HepG2 (cell line): Measurements from ENCODE around the gene MRPS34. TPM values are rescaled to one million over a fixed set of nuclear protein-coding genes. Genes with fewer than 3 reads are reported as not detected.

Source experiments
- ATAC-seq: fragments of 200-7000 bp; cut with Tn5 transposase; 3 replicates; pipeline ENCODE4 v1.9.1; 2020; ENCODE audit warnings: mild to moderate bottlenecking, moderate library complexity
- BruUV-seq: library from RNA; stranded (reverse); fragments of 400-500 nt; replicated peaks from 2 replicates; lab custom pipeline; 2021; lab: Mats Ljungman, UMichigan
- CTCF ChIA-PET: fragments of 300-600 bp; formaldehyde crosslinking; extraction: SDS; loops from one replicate; lab custom pipeline; 2021; ENCODE audit warnings: low total read pairs, inconsistent platforms, low intra/inter-chr PET ratio; lab: Yijun Ruan, JAX
- POLR2A ChIA-PET: fragments of 350-600 bp; sonication (Branson Sonifier 250); formaldehyde crosslinking; loops from one replicate; lab custom pipeline; 2020; ENCODE audit warnings: antibody characterized with exemption, inconsistent platforms; lab: Yijun Ruan, JAX
- DNase-seq: peaks from one replicate; pipeline ENCODE4 v3.0.0-alpha.2; 2015; ENCODE audit warnings: low spot score
- FAIRE-seq: peaks from 3 replicates; lab custom pipeline; 2011; peaks lifted over from hg19 to GRCh38; lab: Jason Lieb, UNC
- H2AFZ ChIP-seq: one replicate; pipeline ENCODE4 v1.6.1; 2011; ENCODE audit warnings: low read length, inconsistent platforms
- H3K27ac ChIP-seq: fragments of 300-600 bp; 3 replicates; pipeline ENCODE4 v1.8.0; 2011; ENCODE audit warnings: mixed run types, mild to moderate bottlenecking, mixed read lengths, low read length, inconsistent platforms; ENCODE audit not compliant: insufficient read depth; ENCODE audit errors: extremely low read length
- H3K27me3 ChIP-seq, 2 experiments: fragments of 200-600 bp in 1 of 2; 2 replicates in 1 of 2; 3 replicates in 1 of 2; pipeline versions ENCODE4 v1.6.0 to v1.8.0; 2011; ENCODE audit warnings: low read length in 2 of 2, mild to moderate bottlenecking in 2 of 2, moderate library complexity in 2 of 2, inconsistent platforms in 1 of 2; ENCODE audit not compliant: insufficient read depth in 2 of 2, control insufficient read depth in 1 of 2
- H3K36me3 ChIP-seq, 2 experiments: fragments of 200-600 bp in 1 of 2; replicated peaks in 1 of 2; 2 replicates in 1 of 2; 3 replicates in 1 of 2; pipeline versions ENCODE4 v1.5.1 to v1.8.0; 2011; ENCODE audit warnings: low read length in 2 of 2, inconsistent platforms in 1 of 2; ENCODE audit not compliant: insufficient read depth in 2 of 2, control insufficient read depth in 1 of 2
- H3K4me1 ChIP-seq: 2 replicates; pipeline ENCODE4 v1.5.1; 2012; ENCODE audit warnings: low read length, inconsistent platforms; ENCODE audit not compliant: insufficient read depth
- H3K4me2 ChIP-seq: 2 replicates; pipeline ENCODE4 v1.6.0; 2011; ENCODE audit warnings: low read depth, low read length, inconsistent platforms
- H3K4me3 ChIP-seq, 3 experiments: fragments of 200-600 bp in 1 of 3; sonication (generic), shearing (Covaris generic) in 1 of 3; replicated peaks in 1 of 3; 2 replicates each; pipeline ENCODE4 v1.5.1; 2011 to 2016; ENCODE audit warnings: low read length in 3 of 3, inconsistent platforms in 2 of 3, low read depth in 2 of 3, mild to moderate bottlenecking in 2 of 3, control low read depth in 1 of 3, mixed read lengths in 1 of 3; ENCODE audit not compliant: insufficient read depth in 1 of 3
- H3K79me2 ChIP-seq: one replicate; pipeline ENCODE4 v1.6.1; 2011; ENCODE audit warnings: low read length, inconsistent platforms; ENCODE audit not compliant: insufficient read depth
- H3K9ac ChIP-seq: 2 replicates; pipeline ENCODE4 v1.6.0; 2011; ENCODE audit warnings: mild to moderate bottlenecking, low read depth, low read length, inconsistent platforms; ENCODE audit not compliant: insufficient read depth
- H3K9me3 ChIP-seq: 2 replicates; pipeline ENCODE4 v1.5.1; 2012; ENCODE audit warnings: mild to moderate bottlenecking, low read length
- H4K20me1 ChIP-seq: 2 replicates; pipeline ENCODE4 v1.6.0; 2011; ENCODE audit warnings: inconsistent platforms, mild to moderate bottlenecking, low read length, moderate library complexity; ENCODE audit not compliant: insufficient read depth
- ATF7 ChIP-seq, 2 experiments: fragments of 450-650 bp in 1 of 2; sonication (generic) in 1 of 2; formaldehyde crosslinking in 1 of 2; IDR thresholded peaks; 2 replicates each; pipeline versions ENCODE4 v1.4.0 to v1.6.1; 2016 to 2020; ENCODE audit warnings: antibody characterized with exemption in 1 of 2, mild to moderate bottlenecking in 1 of 2, missing genetic modification reagents in 1 of 2
- CBX2 ChIP-seq, 2 experiments: fragments of 200-600 bp in 1 of 2; sonication (generic); formaldehyde crosslinking in 1 of 2; IDR thresholded peaks; 2 replicates each; pipeline versions ENCODE4 v1.7.0 to v1.8.1; 2018 to 2022; ENCODE audit warnings: low read depth in 2 of 2, low read length in 1 of 2, mild to moderate bottlenecking in 1 of 2, missing genetic modification reagents in 1 of 2
- ELF4 ChIP-seq: sonication (generic); formaldehyde crosslinking; IDR thresholded peaks from 2 replicates; pipeline ENCODE4 v1.5.0; 2020; ENCODE audit warnings: missing genetic modification reagents, mild to moderate bottlenecking, moderate library complexity, borderline replicate concordance
- FOXK2 ChIP-seq: fragments of 450-650 bp; IDR thresholded peaks from 2 replicates; pipeline ENCODE4 v1.6.1; 2016
- JUN ChIP-seq: sonication (generic); formaldehyde crosslinking; IDR thresholded peaks from 2 replicates; pipeline ENCODE4 v1.4.0; 2020; ENCODE audit warnings: mild to moderate bottlenecking, missing genetic modification reagents
- NFIB ChIP-seq: sonication (generic); formaldehyde crosslinking; IDR thresholded peaks from 2 replicates; pipeline ENCODE4 v1.9.0; 2021; ENCODE audit warnings: missing genetic modification reagents, mild to moderate bottlenecking, borderline replicate concordance
- PAWR ChIP-seq: sonication (generic); formaldehyde crosslinking; IDR thresholded peaks from 2 replicates; pipeline ENCODE4 v1.4.0; 2020; ENCODE audit warnings: missing genetic modification reagents, mild to moderate bottlenecking, borderline replicate concordance
- SKI ChIP-seq: fragments of 450-650 bp; IDR thresholded peaks from one replicate; pipeline ENCODE4 v1.6.1; 2018; ENCODE audit warnings: mild to moderate bottlenecking; ENCODE audit not compliant: partially characterized antibody
- SOX5 ChIP-seq: IDR thresholded peaks from 2 replicates; pipeline ENCODE4 v1.6.1; 2016; ENCODE audit warnings: borderline replicate concordance
- ZBTB1 ChIP-seq: sonication (generic); formaldehyde crosslinking; IDR thresholded peaks from 2 replicates; pipeline ENCODE4 v1.4.0; 2020; ENCODE audit warnings: missing genetic modification reagents, borderline replicate concordance
- ZEB1 ChIP-seq: IDR thresholded peaks from 2 replicates; pipeline ENCODE4 v1.6.1; 2012; ENCODE audit warnings: mild to moderate bottlenecking, low read depth, inconsistent platforms; ENCODE audit not compliant: insufficient replicate concordance
- ZNF33A ChIP-seq: sonication (generic); formaldehyde crosslinking; IDR thresholded peaks from 2 replicates; pipeline ENCODE4 v1.5.1; 2020; ENCODE audit warnings: missing genetic modification reagents, mild to moderate bottlenecking, moderate library complexity, borderline replicate concordance
- ZNF776 ChIP-seq: sonication (generic); formaldehyde crosslinking; IDR thresholded peaks from 2 replicates; pipeline ENCODE4 v1.4.0; 2020; ENCODE audit warnings: mild to moderate bottlenecking, missing genetic modification reagents
- WGBS: methylation state at CpG from one replicate; pipeline ENCODE4 v1.1.6; 2017; ENCODE audit warnings: low lambda C conversion rate; 5-methylcytosine and 5-hydroxymethylcytosine counted together
- in situ Hi-C: cut with HindIII; loops from 2 replicates; pipeline ENCODE4 v1.10.0; 2017; ENCODE audit warnings: low pct_unique_long_range_greater_than_20kb; ENCODE audit not compliant: extremely low pct_ligation_motif_present
- intact Hi-C: fragments of 100-400 bp; cut with micrococcal nuclease; formaldehyde crosslinking; loops from one replicate; pipeline ENCODE4 v1.10.0; 2022; ENCODE audit not compliant: unreplicated experiment
- polyA plus RNA-seq, 8 experiments: library from polyadenylated mRNA; depleted of rRNA in 3 of 8; stranded (reverse) in 7 of 8; unstranded in 1 of 8; fragments of >200 nt; fragmentation: Illumina TruSeq in 4 of 8; extraction: Trizol in 4 of 8; gene quantifications; 2 replicates each; pipeline versions ENCODE4 v1.2.1 to v1.2.3, GENCODE V29; 2011 to 2016; ENCODE audit warnings: low read depth in 4 of 8, missing spikeins in 1 of 8, mixed read lengths in 1 of 8; ENCODE audit not compliant: insufficient read depth in 1 of 8
- total RNA-seq, 5 experiments: library from RNA; depleted of rRNA; stranded (reverse); fragments of >200 nt; fragmentation: Illumina TruSeq; extraction: Trizol; gene quantifications; 2 replicates each; pipeline ENCODE4 v1.2.3, GENCODE V29; 2016; ENCODE audit warnings: low read depth in 1 of 5
- TF ChIP-seq, protein P1 (sequence below): sonication (generic); formaldehyde crosslinking; IDR thresholded peaks from 2 replicates; pipeline ENCODE4 v1.4.0; 2020; ENCODE audit warnings: missing genetic modification reagents, mild to moderate bottlenecking, borderline replicate concordance
- TF ChIP-seq, protein P2 (sequence below): sonication (generic); formaldehyde crosslinking; IDR thresholded peaks from 2 replicates; pipeline ENCODE4 v1.4.0; 2020; ENCODE audit warnings: mild to moderate bottlenecking, missing genetic modification reagents
- TF ChIP-seq, protein P3 (sequence below): sonication (generic); formaldehyde crosslinking; IDR thresholded peaks from 2 replicates; pipeline ENCODE4 v1.4.0; 2020; ENCODE audit warnings: missing genetic modification reagents

The MRPS34 gene
- total and polyA plus RNA-seq, 2 of the 13 experiments (the other 11 are each of a cell fraction or from before 2014, with no cell fraction given), result 63.5 to 131 TPM

DNA sequence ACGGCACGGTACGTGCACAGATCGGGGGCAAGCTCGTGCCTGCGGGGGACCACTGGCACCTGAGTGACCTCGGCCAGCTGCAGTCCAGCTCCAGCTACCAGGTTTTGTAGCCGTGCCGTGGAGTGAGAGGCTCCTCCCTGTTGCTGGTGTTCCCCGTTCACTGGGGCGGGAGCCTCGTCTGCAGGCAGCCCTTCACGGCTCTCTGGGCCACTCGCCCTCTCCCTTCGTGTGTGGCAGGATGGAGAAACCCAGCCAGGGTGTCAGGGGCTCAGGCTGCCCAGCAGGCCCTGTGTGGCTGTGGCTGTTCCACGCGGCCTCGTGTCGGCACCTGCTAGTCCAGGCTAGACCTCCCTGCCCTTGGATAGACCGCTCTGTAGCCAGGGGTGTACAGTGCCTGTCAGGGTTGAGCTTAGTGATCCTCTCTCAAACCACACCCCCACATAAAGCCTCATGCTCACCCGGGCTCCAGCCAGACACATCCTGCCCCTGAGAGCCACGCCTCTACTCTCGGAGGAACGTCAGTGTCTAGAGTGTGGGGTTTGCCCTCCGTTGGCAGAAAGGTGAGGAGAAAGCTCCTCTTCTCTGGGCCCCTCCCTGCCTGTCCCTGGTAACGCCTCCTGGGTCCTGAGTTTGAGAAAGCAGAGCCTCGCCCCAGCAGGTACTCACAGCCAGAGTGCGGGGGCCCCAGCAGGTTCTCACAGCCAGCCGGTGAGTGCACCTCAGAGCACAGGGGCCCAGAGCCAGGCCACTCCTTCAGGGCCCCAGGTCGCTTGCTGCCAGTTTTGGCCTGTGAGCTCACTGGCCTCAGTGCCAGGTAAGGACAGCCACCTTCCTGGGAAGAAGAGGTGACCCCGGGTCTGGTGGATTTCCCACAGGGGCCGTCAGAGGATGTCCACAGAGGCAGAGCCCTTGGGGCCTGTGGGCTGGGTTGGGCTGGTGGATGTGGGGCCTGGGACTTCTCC lies 29.3 kb downstream of the MRPS34 start:
- no peak overlapping the region for H3K27ac ChIP-seq
- POLR2A ChIA-PET, result no interaction called here
- H3K27me3 ChIP-seq, result no peaks in the 10 kb centered on the region
- DNase-seq (no peak), FAIRE-seq (no peak), ATAC-seq (no peak)
- no TSS peak for BruUV-seq
- peaks cover 8 to 37% of the 10 kb centered on the region in 2 experiments; a peak in 4 of 5 replicates for H3K36me3 ChIP-seq
- no peak overlapping the region for H3K4me2 ChIP-seq
- H3K9ac ChIP-seq, result no peak overlapping the region
- H3K4me1 ChIP-seq, result no peaks in the 10 kb centered on the region
- H2AFZ ChIP-seq, result no peak overlapping the region
- no peaks in the 10 kb centered on the region; the same call in 1 of the 2 replicates for H4K20me1 ChIP-seq
- peaks cover 2% of the 10 kb centered on the region for H3K9me3 ChIP-seq
- WGBS, result 93% methylated on average over 8 of the region's 32 CpGs
- H3K4me3 ChIP-seq, result no peak overlapping the region
- in situ Hi-C loops (no loop called here), intact Hi-C loops (no loop called here)
- CTCF ChIA-PET, result no interaction called here
- H3K79me2 ChIP-seq, result no peaks in the 10 kb centered on the region
- TF ChIP-seq JUN (no peak), ZNF776 (no peak), PAWR (CRISPR knock-in tag) (no peak), ZNF33A (CRISPR knock-in tag) (no peak), SKI (no peak), ZBTB1 (CRISPR knock-in tag) (no peak), ATF7 (IDR thresholded peaks at IDR 0.05) (no peak), ATF7 (CRISPR knock-in tag; IDR thresholded peaks at IDR 0.05) (no peak), ZEB1 (no peak), SOX5 (no peak), ELF4 (no peak), CBX2 (IDR thresholded peaks at IDR 0.05; ENCODE audit: low read depth, low read length) (no peak), CBX2 (CRISPR knock-in tag; IDR thresholded peaks at IDR 0.05; ENCODE audit: low read depth) (no peak), FOXK2 (no peak), NFIB (CRISPR knock-in tag) (no peak)
- TF ChIP-seq, protein P1, sequence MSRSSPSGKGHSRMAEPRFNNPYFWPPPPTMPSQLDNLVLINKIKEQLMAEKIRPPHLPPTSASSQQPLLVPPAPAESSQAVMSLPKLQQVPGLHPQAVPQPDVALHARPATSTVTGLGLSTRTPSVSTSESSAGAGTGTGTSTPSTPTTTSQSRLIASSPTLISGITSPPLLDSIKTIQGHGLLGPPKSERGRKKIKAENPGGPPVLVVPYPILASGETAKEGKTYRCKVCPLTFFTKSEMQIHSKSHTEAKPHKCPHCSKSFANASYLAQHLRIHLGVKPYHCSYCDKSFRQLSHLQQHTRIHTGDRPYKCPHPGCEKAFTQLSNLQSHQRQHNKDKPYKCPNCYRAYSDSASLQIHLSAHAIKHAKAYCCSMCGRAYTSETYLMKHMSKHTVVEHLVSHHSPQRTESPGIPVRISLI (CRISPR knock-in tag), result no peak
- TF ChIP-seq, protein P2, sequence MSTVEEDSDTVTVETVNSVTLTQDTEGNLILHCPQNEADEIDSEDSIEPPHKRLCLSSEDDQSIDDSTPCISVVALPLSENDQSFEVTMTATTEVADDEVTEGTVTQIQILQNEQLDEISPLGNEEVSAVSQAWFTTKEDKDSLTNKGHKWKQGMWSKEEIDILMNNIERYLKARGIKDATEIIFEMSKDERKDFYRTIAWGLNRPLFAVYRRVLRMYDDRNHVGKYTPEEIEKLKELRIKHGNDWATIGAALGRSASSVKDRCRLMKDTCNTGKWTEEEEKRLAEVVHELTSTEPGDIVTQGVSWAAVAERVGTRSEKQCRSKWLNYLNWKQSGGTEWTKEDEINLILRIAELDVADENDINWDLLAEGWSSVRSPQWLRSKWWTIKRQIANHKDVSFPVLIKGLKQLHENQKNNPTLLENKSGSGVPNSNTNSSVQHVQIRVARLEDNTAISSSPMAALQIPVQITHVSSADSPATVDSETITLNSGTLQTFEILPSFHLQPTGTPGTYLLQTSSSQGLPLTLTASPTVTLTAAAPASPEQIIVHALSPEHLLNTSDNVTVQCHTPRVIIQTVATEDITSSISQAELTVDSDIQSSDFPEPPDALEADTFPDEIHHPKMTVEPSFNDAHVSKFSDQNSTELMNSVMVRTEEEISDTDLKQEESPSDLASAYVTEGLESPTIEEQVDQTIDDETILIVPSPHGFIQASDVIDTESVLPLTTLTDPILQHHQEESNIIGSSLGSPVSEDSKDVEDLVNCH (CRISPR knock-in tag), result no peak
- TF ChIP-seq, protein P3, sequence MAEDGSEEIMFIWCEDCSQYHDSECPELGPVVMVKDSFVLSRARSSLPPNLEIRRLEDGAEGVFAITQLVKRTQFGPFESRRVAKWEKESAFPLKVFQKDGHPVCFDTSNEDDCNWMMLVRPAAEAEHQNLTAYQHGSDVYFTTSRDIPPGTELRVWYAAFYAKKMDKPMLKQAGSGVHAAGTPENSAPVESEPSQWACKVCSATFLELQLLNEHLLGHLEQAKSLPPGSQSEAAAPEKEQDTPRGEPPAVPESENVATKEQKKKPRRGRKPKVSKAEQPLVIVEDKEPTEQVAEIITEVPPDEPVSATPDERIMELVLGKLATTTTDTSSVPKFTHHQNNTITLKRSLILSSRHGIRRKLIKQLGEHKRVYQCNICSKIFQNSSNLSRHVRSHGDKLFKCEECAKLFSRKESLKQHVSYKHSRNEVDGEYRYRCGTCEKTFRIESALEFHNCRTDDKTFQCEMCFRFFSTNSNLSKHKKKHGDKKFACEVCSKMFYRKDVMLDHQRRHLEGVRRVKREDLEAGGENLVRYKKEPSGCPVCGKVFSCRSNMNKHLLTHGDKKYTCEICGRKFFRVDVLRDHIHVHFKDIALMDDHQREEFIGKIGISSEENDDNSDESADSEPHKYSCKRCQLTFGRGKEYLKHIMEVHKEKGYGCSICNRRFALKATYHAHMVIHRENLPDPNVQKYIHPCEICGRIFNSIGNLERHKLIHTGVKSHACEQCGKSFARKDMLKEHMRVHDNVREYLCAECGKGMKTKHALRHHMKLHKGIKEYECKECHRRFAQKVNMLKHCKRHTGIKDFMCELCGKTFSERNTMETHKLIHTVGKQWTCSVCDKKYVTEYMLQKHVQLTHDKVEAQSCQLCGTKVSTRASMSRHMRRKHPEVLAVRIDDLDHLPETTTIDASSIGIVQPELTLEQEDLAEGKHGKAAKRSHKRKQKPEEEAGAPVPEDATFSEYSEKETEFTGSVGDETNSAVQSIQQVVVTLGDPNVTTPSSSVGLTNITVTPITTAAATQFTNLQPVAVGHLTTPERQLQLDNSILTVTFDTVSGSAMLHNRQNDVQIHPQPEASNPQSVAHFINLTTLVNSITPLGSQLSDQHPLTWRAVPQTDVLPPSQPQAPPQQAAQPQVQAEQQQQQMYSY, result no peak
